Osteocyte (in vitro differentiated cells): ENCODE data around the gene TRAP1. TPM values are rescaled to one million over a fixed set of nuclear protein-coding genes. Genes with fewer than 3 reads are reported as not detected.

Experiments
- DNase-seq: peaks from one replicate; pipeline ENCODE4 v3.0.0; 2021; ENCODE audit warnings: mixed read lengths; ENCODE audit not compliant: unreplicated experiment; ENCODE audit errors: extremely low spot score
- H3K27ac Mint-ChIP-seq: one replicate; pipeline ENCODE4 v1.8.0; 2021; ENCODE audit warnings: mild to moderate bottlenecking, mixed read lengths; ENCODE audit not compliant: unreplicated experiment
- H3K27me3 Mint-ChIP-seq: one replicate; pipeline ENCODE4 v1.8.0; 2021; ENCODE audit warnings: mixed read lengths; ENCODE audit not compliant: unreplicated experiment
- H3K36me3 Mint-ChIP-seq: one replicate; pipeline ENCODE4 v1.8.0; 2021; ENCODE audit warnings: mixed read lengths; ENCODE audit not compliant: unreplicated experiment
- H3K4me1 Mint-ChIP-seq: one replicate; pipeline ENCODE4 v1.8.0; 2021; ENCODE audit warnings: mixed read lengths; ENCODE audit not compliant: unreplicated experiment
- H3K4me3 Mint-ChIP-seq: one replicate; pipeline ENCODE4 v1.8.0; 2021; ENCODE audit warnings: mild to moderate bottlenecking, moderate library complexity, mixed read lengths; ENCODE audit not compliant: unreplicated experiment
- H3K9me3 Mint-ChIP-seq: one replicate; pipeline ENCODE4 v1.8.0; 2021; ENCODE audit warnings: mixed read lengths; ENCODE audit not compliant: unreplicated experiment
- CTCF ChIP-seq: fragments of 200-600 bp; sonication (generic); IDR thresholded peaks from 2 replicates; pipeline ENCODE4 v1.5.0; 2021; ENCODE audit warnings: antibody characterized with exemption, mild to moderate bottlenecking, moderate library complexity
- total RNA-seq: library from RNA; stranded (reverse); gene quantifications from 2 replicates; pipeline ENCODE4 v1.2.1, GENCODE V29; 2021

The TRAP1 gene
- total RNA-seq, 1 donor from 2014 or later, result 81.9 TPM

DNA sequence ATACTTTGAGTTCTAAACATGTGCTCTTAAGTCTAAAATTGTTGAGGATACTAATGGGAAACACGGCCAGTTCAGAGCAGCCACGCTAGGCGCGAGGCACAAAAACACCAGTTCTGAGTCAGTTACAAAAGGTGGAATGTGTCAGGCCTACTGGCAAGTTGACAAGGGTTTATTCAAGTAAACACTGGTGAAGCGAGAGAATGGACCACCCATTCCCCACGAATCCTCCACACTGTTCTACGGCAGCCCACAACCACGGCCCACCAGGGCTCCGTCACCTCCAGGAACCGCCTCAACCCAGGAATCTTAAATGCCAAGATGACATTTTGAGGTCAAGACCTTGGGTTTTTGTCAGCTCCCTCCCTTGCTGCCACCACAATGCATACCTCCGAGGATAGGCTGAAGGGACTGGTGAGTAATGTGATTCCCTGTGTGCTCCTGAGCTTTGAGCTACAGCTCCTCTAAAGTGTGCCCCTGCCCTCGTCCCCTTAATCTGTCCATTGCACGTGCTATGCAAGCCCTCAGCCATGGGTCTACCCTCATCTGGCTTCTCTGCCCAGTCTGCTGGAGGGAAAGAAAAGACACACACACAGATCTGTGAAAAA lies 28.5 kb upstream of the TRAP1 start:
- Mint-ChIP-seq H3K9me3 (no peaks in the 10 kb centered on the region), H3K27me3 (no peaks in the 10 kb centered on the region), H3K27ac (no peak overlapping the region), H3K36me3 (peaks cover 55% of the 10 kb centered on the region), H3K4me3 (no peak overlapping the region), H3K4me1 (no peaks in the 10 kb centered on the region)
- TF ChIP-seq CTCF, result no peak
- DNase-seq, result no peak

DNA sequence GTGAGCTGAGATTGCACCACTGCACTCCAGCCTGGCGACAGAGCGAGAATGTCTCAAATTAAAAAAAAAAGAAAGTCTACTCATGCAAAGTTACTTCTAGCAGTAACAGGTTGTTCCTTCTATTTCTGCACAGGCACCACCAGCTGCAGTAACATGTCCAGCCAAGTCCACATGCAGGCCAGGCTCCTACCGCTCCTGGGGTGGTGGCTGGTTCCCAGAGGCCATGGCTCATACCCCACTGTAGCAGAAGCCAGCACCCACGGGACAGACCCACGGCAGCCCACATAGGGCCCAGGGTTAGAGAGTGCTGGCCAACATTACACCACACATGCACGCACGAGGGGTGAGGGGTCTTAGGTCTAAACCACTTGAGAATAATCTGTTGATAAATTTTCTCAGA lies 26.7 kb upstream of the TRAP1 start:
- Mint-ChIP-seq H3K4me1 (no peaks in the 10 kb centered on the region), H3K27me3 (no peaks in the 10 kb centered on the region), H3K4me3 (no peak overlapping the region), H3K27ac (no peak overlapping the region), H3K9me3 (no peaks in the 10 kb centered on the region), H3K36me3 (peaks cover 55% of the 10 kb centered on the region)
- no peak for TF ChIP-seq CTCF
- DNase-seq, result no peak

GRCh38 chr16:3740934-3741333 lies 23.6 kb upstream of the TRAP1 start:
- H3K4me1 Mint-ChIP-seq, result no peaks in the 10 kb centered on the region
- H3K27ac Mint-ChIP-seq, result no peak overlapping the region
- no peaks in the 10 kb centered on the region for H3K27me3 Mint-ChIP-seq
- H3K9me3 Mint-ChIP-seq, result no peaks in the 10 kb centered on the region
- TF ChIP-seq CTCF, result no peak
- peaks cover 63% of the 10 kb centered on the region for H3K36me3 Mint-ChIP-seq
- no peak for DNase-seq
- no peak overlapping the region for H3K4me3 Mint-ChIP-seq

DNA sequence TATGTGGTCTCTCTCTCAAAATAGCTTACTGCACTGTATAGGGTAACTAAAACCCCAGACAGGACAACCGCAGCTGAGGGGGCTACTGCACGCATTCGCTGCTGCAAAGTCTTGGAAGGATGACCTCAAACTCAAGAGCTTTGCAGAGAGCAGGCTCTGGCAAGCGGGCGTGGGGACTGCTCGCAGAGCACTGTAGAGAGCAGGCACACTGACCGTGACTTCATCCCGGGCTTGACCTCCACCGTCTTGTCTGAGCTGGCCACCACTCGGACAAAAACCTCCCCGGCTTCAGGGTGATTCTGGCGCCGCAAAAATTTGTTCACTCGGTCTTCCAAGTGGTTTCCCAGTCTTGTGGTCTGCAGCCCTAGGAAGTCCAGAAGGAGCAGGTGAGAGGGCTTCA lies 22.9 kb upstream of the TRAP1 start:
- Mint-ChIP-seq H3K27ac (no peak overlapping the region), H3K4me1 (no peaks in the 10 kb centered on the region), H3K4me3 (no peak overlapping the region), H3K36me3 (peaks cover 61% of the 10 kb centered on the region), H3K27me3 (no peaks in the 10 kb centered on the region), H3K9me3 (no peaks in the 10 kb centered on the region)
- DNase-seq, result no peak
- TF ChIP-seq CTCF, result no peak

DNA sequence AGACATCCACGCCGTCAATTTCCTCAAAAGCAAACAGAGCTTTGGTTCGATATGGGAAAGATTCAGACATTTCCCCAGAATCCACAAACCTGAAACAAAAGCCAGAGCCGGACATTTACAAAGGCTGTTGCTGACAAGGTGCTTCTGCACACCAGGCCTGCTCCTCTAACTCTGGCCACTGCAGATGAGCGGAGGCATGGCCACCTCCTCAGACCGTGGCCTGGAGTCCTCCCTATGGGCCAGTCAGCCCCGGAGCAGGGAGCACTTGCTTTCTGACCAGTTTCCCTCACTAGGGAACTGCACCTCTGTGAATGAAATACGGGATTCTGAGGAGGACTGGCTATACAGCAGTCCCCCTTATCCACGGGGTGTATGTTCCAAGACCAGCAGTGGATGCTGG lies 22.3 kb upstream of the TRAP1 start:
- H3K9me3 Mint-ChIP-seq, result no peaks in the 10 kb centered on the region
- no peak overlapping the region for H3K4me3 Mint-ChIP-seq
- no peaks in the 10 kb centered on the region for H3K27me3 Mint-ChIP-seq
- no peaks in the 10 kb centered on the region for H3K4me1 Mint-ChIP-seq
- TF ChIP-seq CTCF, result no peak
- H3K36me3 Mint-ChIP-seq, result peaks cover 62% of the 10 kb centered on the region
- no peak overlapping the region for H3K27ac Mint-ChIP-seq
- DNase-seq, result no peak
